GM21367 (cell line): ENCODE measurements around the gene LXN.
"Not testable (repeated sequence)": the region's sequence is repeated elsewhere in the genome, so short reads cannot be mapped to it uniquely, and the experiment has no call there.

Experiments
- ATAC-seq: cut with Tn5 transposase; IDR thresholded peaks from one replicate; pipeline ENCODE4 v1.9.1; 2021; ENCODE audit not compliant: unreplicated experiment

LXN gene

GRCh38 chr3:158672215-158673176 lies at the start of gene LXN:
Gene LXN, minus strand, starts transcription at chr3:158672648. Its CDS starts 170 bp downstream, at chr3:158672478.
- ATAC-seq: peak; percentile 99

- no peak for ATAC-seq
Measured at GRCh38 chr3:158722108-158722507, 49.7 kb upstream of the LXN start.

- ATAC-seq: no peak
Measured at GRCh38 chr3:158718490-158719170, 46.2 kb upstream of the LXN start.

- ATAC-seq: no peak
Measured at GRCh38 chr3:158717576-158717975, 45.1 kb upstream of the LXN start.

GRCh38 chr3:158713094-158713499 lies 40.6 kb upstream of the LXN start:
- ATAC-seq: no peak

GRCh38 chr3:158712443-158712842 lies 40.0 kb upstream of the LXN start:
- ATAC-seq: peak; percentile 47

- no peak for ATAC-seq
Measured at GRCh38 chr3:158711886-158712285, 39.4 kb upstream of the LXN start.

GRCh38 chr3:158710601-158711000 lies 38.2 kb upstream of the LXN start:
- ATAC-seq: no peak

GRCh38 chr3:158709666-158710083 lies 37.2 kb upstream of the LXN start:
- ATAC-seq: no peak

GRCh38 chr3:158703566-158703965 lies 31.1 kb upstream of the LXN start:
- no peak for ATAC-seq

GRCh38 chr3:158702815-158703481 lies 30.5 kb upstream of the LXN start:
- ATAC-seq: no peak

- no peak for ATAC-seq
Measured at GRCh38 chr3:158701420-158702065, 29.1 kb upstream of the LXN start.

GRCh38 chr3:158700559-158700958 lies 28.1 kb upstream of the LXN start:
- no peak for ATAC-seq

GRCh38 chr3:158696618-158697017 lies 24.2 kb upstream of the LXN start:
- no peak for ATAC-seq

- ATAC-seq: not testable (repeated sequence)
Measured at GRCh38 chr3:158693866-158694456, 21.5 kb upstream of the LXN start.

- no peak for ATAC-seq
Measured at GRCh38 chr3:158685159-158685558, 12.7 kb upstream of the LXN start.

- ATAC-seq: no peak
Measured at GRCh38 chr3:158683230-158683962, 10.9 kb upstream of the LXN start.

- ATAC-seq: no peak
Measured at GRCh38 chr3:158680861-158681260, 8.4 kb upstream of the LXN start.

GRCh38 chr3:158679547-158680000 lies 7.1 kb upstream of the LXN start:
- ATAC-seq: no peak

GRCh38 chr3:158678687-158679086 lies 6.2 kb upstream of the LXN start:
- ATAC-seq: no peak
